ENCODE data around the gene SLC1A7.

Gene SLC1A7

DNA sequence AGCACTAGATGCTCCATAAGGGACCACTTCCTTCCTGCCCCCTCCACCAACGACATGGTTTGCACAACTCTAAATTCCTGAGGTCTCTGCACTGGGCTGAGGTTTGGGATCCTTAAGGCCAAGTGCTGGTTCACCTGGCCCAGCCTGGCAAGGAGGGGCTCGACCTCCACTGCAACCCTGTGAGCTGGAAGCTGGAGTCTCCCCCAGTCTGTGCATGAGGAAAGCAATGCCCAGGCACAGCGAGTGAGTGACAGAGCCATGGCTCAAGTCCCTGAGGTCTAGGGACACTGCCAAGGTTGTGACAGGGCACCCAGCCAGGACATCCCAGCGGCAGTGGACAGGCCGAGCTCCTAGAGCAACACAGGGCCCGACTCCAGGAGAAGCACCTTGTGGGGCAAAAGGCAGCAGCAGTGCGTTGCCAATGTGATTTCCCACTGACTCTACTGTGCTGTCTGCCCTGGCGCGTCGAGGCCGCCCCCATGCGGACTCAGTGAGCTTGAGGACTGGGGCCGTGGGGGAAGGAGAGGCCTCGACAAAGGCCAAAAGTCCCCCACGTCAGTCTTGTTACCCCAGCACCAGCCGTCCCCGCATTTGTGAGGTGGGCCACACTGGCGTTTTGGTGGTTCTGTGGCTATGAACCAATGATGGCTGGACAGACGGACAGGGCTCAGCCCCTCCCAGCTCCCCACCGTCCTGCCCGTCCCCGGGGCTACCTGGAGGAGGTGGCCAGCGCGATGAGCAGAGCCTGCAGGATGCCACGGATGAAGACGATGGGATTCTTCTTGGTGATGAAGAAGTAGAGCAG lies 50.4 kb downstream of the SLC1A7 start:
- H3K4me3 ChIP-seq (ENCODE audit: low read length): no peak overlapping the region

DNA sequence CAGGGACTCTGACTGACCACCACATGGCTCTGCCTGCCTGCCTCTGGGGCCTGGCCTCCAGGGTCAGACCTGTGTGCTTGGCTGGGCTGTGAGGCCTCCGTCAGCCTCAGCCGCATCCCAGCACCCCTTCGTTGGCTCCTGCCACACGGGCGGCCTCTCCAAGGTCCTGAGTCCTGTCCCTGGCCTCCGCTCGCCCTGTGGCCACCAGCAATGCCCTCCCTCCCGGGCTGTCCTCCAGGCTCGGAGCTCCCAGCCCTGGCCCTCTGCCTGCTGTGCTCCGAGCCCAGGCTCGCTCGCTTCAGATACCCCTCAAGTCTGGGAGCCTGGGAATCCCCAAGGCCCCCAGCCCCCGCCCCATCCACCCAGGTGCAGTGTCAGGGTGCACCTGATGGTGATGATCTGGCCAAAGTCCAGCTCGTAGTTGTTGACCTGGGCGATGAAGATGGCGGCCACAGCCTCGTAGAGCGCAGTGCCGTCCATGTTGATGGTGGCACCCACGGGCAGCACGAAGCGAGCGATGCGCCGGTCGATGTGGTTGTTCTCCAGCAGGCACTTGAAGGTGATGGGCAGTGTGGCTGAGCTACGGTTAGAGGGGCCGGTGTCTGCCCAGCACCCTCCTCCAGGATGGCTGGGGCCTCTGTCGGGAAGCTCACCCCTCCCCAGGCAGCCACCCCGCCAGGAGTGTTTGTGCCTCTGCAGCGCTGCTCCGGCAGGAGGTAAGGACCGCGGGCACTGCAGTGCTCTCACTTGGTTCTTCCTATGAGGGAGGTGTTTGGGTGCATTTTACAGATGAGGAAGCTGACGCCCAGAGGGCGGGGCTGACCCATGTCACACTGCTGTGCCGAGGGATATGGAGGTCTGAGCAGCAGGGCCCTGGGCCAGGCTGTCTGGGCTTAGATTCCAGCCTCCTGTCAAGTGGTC lies 52.0 kb downstream of the SLC1A7 start:
- H3K4me3 ChIP-seq (ENCODE audit: low read length): no peak overlapping the region
- TF ChIP-seq, protein P1, sequence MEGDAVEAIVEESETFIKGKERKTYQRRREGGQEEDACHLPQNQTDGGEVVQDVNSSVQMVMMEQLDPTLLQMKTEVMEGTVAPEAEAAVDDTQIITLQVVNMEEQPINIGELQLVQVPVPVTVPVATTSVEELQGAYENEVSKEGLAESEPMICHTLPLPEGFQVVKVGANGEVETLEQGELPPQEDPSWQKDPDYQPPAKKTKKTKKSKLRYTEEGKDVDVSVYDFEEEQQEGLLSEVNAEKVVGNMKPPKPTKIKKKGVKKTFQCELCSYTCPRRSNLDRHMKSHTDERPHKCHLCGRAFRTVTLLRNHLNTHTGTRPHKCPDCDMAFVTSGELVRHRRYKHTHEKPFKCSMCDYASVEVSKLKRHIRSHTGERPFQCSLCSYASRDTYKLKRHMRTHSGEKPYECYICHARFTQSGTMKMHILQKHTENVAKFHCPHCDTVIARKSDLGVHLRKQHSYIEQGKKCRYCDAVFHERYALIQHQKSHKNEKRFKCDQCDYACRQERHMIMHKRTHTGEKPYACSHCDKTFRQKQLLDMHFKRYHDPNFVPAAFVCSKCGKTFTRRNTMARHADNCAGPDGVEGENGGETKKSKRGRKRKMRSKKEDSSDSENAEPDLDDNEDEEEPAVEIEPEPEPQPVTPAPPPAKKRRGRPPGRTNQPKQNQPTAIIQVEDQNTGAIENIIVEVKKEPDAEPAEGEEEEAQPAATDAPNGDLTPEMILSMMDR (conservative IDR thresholded peaks at IDR 0.05; ENCODE audit: low read depth, low read length): no peak
- no peak for DNase-seq (ENCODE audit: low read depth)

More for the DNA sequence above, 50.4 kb downstream of the SLC1A7 start:
- TF ChIP-seq, protein P1 (conservative IDR thresholded peaks at IDR 0.05; ENCODE audit: low read depth, low read length): no peak
- no peak for DNase-seq (ENCODE audit: low read depth)

DNA sequence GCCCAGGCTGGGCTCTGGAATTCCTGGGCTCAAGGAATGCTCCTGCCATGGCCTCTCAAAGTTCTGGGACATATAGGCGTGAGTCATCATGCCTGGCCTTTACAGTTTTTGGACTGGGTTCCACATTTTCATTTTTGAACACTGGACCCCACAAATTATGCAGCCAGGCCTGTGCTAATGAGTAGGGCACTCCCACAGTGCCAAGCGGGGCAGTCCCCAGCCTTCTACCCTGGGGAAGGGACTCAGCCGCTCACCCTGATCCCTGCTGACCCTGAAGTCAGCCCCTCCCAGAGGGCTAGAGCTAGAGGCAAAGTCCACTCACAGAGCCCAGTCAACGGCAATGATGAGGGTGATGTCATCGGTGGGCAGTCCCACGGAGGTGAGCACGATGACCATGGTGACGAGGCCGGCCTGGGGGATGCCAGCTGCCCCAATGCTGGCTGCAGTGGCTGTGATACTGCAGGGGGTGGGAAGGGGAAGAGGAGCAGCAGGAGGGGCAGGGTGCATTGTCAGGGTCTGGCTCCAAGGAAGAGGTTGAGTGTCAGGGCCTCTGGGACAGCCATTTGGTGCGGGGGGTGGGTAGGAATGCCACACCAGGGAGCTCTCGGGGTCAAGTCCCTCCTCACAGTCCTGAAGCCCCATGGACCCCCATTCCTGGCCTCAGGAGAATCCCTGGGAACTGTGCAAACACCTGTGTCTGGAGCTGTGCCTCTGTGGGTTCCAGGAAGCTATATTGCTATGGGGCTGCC lies 52.8 kb downstream of the SLC1A7 start:
- peak; percentile 29 for DNase-seq (ENCODE audit: low read depth)
- TF ChIP-seq, protein P1 (conservative IDR thresholded peaks at IDR 0.05; ENCODE audit: low read depth, low read length): no peak

DNA sequence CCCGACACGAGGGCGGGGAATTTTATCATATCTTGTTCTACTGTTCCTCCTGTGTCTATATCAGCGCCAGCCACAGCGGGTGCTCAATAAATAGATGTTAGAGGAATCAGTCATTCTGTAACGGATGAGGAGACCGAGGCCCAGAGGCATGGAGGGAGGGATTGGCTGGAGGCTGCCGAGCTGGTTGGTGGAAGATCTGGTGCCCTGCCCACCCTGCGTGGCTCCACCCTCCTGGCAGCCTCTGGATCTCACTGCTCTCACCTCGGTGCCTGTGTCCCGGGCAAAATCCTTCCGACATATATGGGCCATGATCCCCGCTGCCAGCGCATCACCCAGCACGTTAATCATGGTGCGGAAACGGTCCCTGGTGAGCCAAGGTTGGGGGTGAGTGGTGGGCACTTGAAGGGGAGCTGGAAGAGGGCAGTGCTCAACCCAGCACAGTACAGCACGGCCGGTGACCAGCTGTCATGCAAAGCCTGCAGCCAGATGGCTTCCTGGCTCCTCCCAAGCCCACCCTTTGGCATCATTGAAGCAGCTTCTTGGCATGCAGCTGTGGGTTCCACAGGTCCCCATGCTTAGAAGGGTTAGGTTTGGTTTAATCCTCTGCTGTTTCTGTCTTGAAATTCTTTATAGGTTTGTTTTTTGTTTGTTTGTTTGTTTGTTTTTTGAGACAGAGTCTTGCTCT lies 53.7 kb downstream of the SLC1A7 start:
- DNase-seq (ENCODE audit: low read depth): no peak
- TF ChIP-seq, protein P1 (conservative IDR thresholded peaks at IDR 0.05; ENCODE audit: low read depth, low read length): no peak
- H3K4me3 ChIP-seq (ENCODE audit: low read length): no peak overlapping the region

More for the DNA sequence above, 52.8 kb downstream of the SLC1A7 start:
- H3K4me3 ChIP-seq (ENCODE audit: low read length): no peak overlapping the region

DNA sequence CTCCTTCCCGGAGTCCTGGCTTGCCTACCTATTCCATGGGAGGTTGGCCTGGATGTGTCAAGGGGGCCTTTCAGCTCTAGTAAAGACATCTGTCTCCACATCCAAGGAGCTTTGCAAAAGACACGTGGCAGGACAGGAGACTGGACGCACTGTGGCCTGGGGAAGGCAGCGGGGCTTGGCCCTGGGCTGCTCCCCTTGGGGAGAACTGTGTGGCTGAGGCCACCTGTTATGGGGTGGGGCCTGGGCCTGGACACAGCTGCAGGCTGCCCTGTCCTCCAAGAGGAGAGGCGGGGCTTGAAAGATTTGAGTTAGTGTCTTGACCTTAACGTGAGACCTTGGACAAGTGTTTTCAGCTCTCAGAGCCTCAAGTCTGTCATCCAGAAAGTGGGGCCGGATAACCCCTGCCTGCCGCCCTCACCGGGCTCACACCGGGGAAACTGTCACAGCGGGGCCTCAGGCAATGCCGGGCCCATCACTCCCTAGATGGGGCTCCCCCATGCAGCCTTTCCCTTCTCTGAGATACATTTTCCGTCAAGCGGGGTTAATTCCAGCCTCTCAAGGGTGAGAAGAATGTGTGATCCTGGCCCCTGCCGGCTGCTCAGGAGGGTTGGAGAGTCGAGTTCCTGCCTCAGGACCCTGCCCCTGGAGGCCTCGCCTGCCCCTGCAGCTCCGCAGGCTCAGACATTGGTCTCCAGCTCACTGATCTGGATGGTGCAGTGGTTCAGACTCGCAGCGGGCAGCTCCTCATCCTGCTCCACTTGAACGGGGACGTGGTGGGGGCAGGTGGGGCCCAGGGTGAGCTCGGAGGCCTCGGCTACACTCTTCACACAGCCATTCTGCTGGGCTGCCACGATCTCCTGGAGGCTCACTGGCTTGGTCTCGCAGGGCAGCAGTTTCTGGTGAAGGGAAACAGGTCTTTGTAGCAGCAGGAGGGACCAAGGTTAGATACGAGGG lies 54.8 kb downstream of the SLC1A7 start:
- DNase-seq (ENCODE audit: low read depth): no peak
- TF ChIP-seq, protein P1 (conservative IDR thresholded peaks at IDR 0.05; ENCODE audit: low read depth, low read length): no peak
- H3K4me3 ChIP-seq (ENCODE audit: low read length): no peak overlapping the region

Data from retinal pigment epithelial cell (primary cell).